K562 (cell line): Measurements from ENCODE around the gene SUMF1. TPM values are rescaled to one million over a fixed set of nuclear protein-coding genes. Genes with fewer than 3 reads are reported as not detected.

Experiments used
- ARHGAP35 ChIP-seq: fragments of 450-650 bp; IDR thresholded peaks from 2 replicates; pipeline ENCODE4 v1.6.1; 2018; ENCODE audit not compliant: partially characterized antibody
- CBX1 ChIP-seq: sonication (generic); IDR thresholded peaks from 2 replicates; pipeline ENCODE4 v1.6.1; 2016; ENCODE audit warnings: antibody characterized with exemption, low read depth, mild to moderate bottlenecking
- CREBBP ChIP-seq: IDR thresholded peaks from one replicate; pipeline ENCODE4 v1.6.1; 2012; ENCODE audit warnings: low read depth, mild to moderate bottlenecking, control low read depth, inconsistent platforms, low read length
- CXXC5 ChIP-seq: fragments of 250-450 bp; sonication (Bioruptor Pico); IDR thresholded peaks from 2 replicates; pipeline ENCODE4 v1.8.0; 2022; ENCODE audit warnings: inconsistent platforms, mild to moderate bottlenecking, moderate library complexity
- EP300 ChIP-seq: IDR thresholded peaks from 2 replicates; pipeline ENCODE4 v1.6.1; 2012; ENCODE audit warnings: low read length, improper control_type of control experiment
- ETV6 ChIP-seq, 3 experiments: fragments of 150-350 bp in 1 of 3; sonication (generic) in 1 of 3; formaldehyde crosslinking in 1 of 3; IDR thresholded peaks; 2 replicates each; pipeline versions ENCODE4 v1.6.1 to v1.8.0; 2014 to 2022; ENCODE audit warnings: borderline replicate concordance in 2 of 3, low read depth in 2 of 3, antibody characterized with exemption in 1 of 3, low read length in 1 of 3, mild to moderate bottlenecking in 1 of 3, missing genetic modification reagents in 1 of 3
- FOXM1 ChIP-seq, 2 experiments: fragments of 450-650 bp in 1 of 2; sonication (generic) in 1 of 2; formaldehyde crosslinking in 1 of 2; IDR thresholded peaks; 2 replicates each; pipeline versions ENCODE4 v1.6.1 to v1.9.0; 2017 to 2022; ENCODE audit warnings: low read depth in 2 of 2, mild to moderate bottlenecking in 2 of 2, missing genetic modification reagents in 1 of 2, moderate library complexity in 1 of 2
- HNRNPL ChIP-seq: fragments of 200-400 bp; formaldehyde crosslinking; IDR thresholded peaks from 2 replicates; pipeline ENCODE4 v1.6.1; 2017; ENCODE audit warnings: low read depth, mild to moderate bottlenecking, low read length
- KAT8 ChIP-seq: fragments of 450-650 bp; IDR thresholded peaks from 2 replicates; pipeline ENCODE4 v1.6.1; 2016; ENCODE audit warnings: low read depth, mild to moderate bottlenecking
- KDM1A ChIP-seq, 2 experiments: fragments of 450-650 bp; IDR thresholded peaks; 2 replicates each; pipeline ENCODE4 v1.6.1; 2016; ENCODE audit warnings: mild to moderate bottlenecking in 2 of 2
- KLF13 ChIP-seq: fragments of 450-650 bp; IDR thresholded peaks from 2 replicates; pipeline ENCODE4 v1.6.1; 2016; ENCODE audit warnings: missing genetic modification characterization, low read depth, mild to moderate bottlenecking, missing compliant biosample characterization, moderate library complexity, borderline replicate concordance
- LARP7 ChIP-seq: fragments of 450-650 bp; IDR thresholded peaks from 2 replicates; pipeline ENCODE4 v1.6.1; 2016
- LCOR ChIP-seq: sonication (generic); formaldehyde crosslinking; IDR thresholded peaks from 2 replicates; pipeline ENCODE4 v1.8.0; 2022; ENCODE audit warnings: mild to moderate bottlenecking, missing genetic modification reagents
- MAFG ChIP-seq: fragments of 450-650 bp; conservative IDR thresholded peaks from 2 replicates; pipeline ENCODE4 v1.6.1; 2016; ENCODE audit warnings: missing genetic modification characterization, missing compliant biosample characterization
- SAFB ChIP-seq: fragments of 200-400 bp; formaldehyde crosslinking; IDR thresholded peaks from 2 replicates; pipeline ENCODE4 v1.6.1; 2017; ENCODE audit warnings: low read depth, low read length, borderline replicate concordance
- SLC30A9 ChIP-seq: fragments of 250-450 bp; sonication (Bioruptor Pico); IDR thresholded peaks from 2 replicates; pipeline ENCODE4 v1.8.0; 2022; ENCODE audit warnings: mild to moderate bottlenecking, moderate library complexity
- SREBF1 ChIP-seq: fragments of 150-350 bp; IDR thresholded peaks from 2 replicates; pipeline ENCODE4 v1.6.1; 2014; ENCODE audit warnings: antibody characterized with exemption, low read depth, low read length, borderline replicate concordance
- SRSF9 ChIP-seq: fragments of 200-400 bp; formaldehyde crosslinking; IDR thresholded peaks from 2 replicates; pipeline ENCODE4 v1.6.1; 2017; ENCODE audit warnings: low read depth, low read length, borderline replicate concordance
- SUPT5H ChIP-seq: fragments of 450-650 bp; IDR thresholded peaks from 2 replicates; pipeline ENCODE4 v1.6.1; 2016
- TARDBP ChIP-seq: fragments of 450-650 bp; IDR thresholded peaks from 2 replicates; pipeline ENCODE4 v1.6.1; 2016
- TFAM ChIP-seq: fragments of 250-450 bp; sonication (Bioruptor Pico); conservative IDR thresholded peaks from 2 replicates; pipeline ENCODE4 v1.5.0; 2021; ENCODE audit warnings: mild to moderate bottlenecking, moderate library complexity
- YBX1 ChIP-seq: fragments of 450-650 bp; IDR thresholded peaks from 2 replicates; pipeline ENCODE4 v1.7.1; 2016; ENCODE audit warnings: mild to moderate bottlenecking
- ZNF384 ChIP-seq: IDR thresholded peaks from 2 replicates; pipeline ENCODE4 v1.6.1; 2012; ENCODE audit warnings: low read depth, low read length, improper control_type of control experiment
- polyA plus RNA-seq, 8 experiments: library from polyadenylated mRNA; depleted of rRNA in 4 of 8; stranded (reverse) in 5 of 8; unstranded in 3 of 8; fragments of >200 nt; fragmentation: Nextera tagmentation in 2 of 8; fragmentation: Illumina TruSeq in 1 of 8; extraction: Ambion mirVana in 2 of 8; extraction: Trizol in 1 of 8; gene quantifications; 2 replicates each; pipeline versions ENCODE4 v1.2.1 to v1.2.3, GENCODE V29; 2011 to 2014; ENCODE audit warnings: inconsistent platforms in 1 of 8, missing spikeins in 1 of 8
- total RNA-seq, 7 experiments: library from RNA; depleted of rRNA in 6 of 7; stranded (reverse); fragments of >200 nt in 6 of 7; fragmentation: Illumina TruSeq in 2 of 7; extraction: Trizol in 2 of 7; gene quantifications; 2 replicates each; pipeline versions ENCODE4 v1.2.1 to v1.2.3, GENCODE V29; 2011 to 2021; ENCODE audit warnings: low replicate concordance in 1 of 7
- TF ChIP-seq, protein P1 (sequence below), 2 experiments: fragments of 150-350 bp in 1 of 2; IDR thresholded peaks; 2 replicates each; pipeline ENCODE4 v1.6.1; 2012 to 2016; ENCODE audit warnings: low read depth in 2 of 2, low read length in 2 of 2, mild to moderate bottlenecking in 1 of 2, moderate library complexity in 1 of 2
- TF ChIP-seq, protein P2 (sequence below): fragments of 450-650 bp; formaldehyde crosslinking; IDR thresholded peaks from 2 replicates; pipeline ENCODE4 v1.4.0; 2022; ENCODE audit warnings: missing genetic modification characterization

Gene SUMF1
- total and polyA plus RNA-seq, 9 of the 15 experiments (the other 6 are each of a cell fraction or from before 2014, with no cell fraction given): 1.3 to 7.4 (median 4.2) TPM

DNA sequence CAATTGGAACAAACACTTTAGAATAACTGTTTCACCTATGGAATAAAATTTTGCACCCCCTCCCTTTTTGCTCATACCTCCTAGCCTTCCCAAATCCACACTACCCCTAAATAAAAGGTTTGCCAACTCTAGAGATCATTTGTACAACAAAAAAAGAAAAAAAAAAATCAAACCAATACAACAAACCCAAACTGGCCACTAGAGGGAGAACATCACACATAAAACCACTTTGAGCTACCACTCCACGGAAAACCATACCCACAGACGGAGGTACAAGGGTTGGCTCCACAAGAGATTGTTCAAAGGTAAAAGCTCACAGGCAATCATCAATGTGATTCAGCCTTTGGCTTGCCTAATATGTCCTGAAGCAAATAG, 116.3 kb downstream of the SUMF1 start (continued):
- TF ChIP-seq HNRNPL (no peak), KDM1A (IDR thresholded peaks at IDR 0.05) (no peak), MAFG (tag) (no peak), ZNF384 (peak; percentile 97), YBX1 (no peak), CXXC5 (CRISPR knock-in tag) (no peak), ETV6 (IDR thresholded peaks at IDR 0.05; ENCODE audit: borderline replicate concordance in 1 of 2, low read depth in 2 of 2, low read length in 1 of 2) (no peak), ETV6 (CRISPR knock-in tag; IDR thresholded peaks at IDR 0.05; ENCODE audit: borderline replicate concordance) (no peak), LARP7 (no peak), SRSF9 (no peak), KAT8 (no peak), TARDBP (no peak), EP300 (no peak), SUPT5H (no peak), SREBF1 (no peak), KLF13 (tag) (no peak), CREBBP (no peak), FOXM1 (IDR thresholded peaks at IDR 0.05; ENCODE audit: low read depth) (no peak), FOXM1 (CRISPR knock-in tag; IDR thresholded peaks at IDR 0.05; ENCODE audit: low read depth) (no peak), LCOR (no peak), SLC30A9 (CRISPR knock-in tag) (no peak), TFAM (no peak), SAFB (peak; percentile 57; the same call in 1 of the 2 replicates), ARHGAP35 (peak; percentile 28), CBX1 (no peak)
- TF ChIP-seq, protein P1, sequence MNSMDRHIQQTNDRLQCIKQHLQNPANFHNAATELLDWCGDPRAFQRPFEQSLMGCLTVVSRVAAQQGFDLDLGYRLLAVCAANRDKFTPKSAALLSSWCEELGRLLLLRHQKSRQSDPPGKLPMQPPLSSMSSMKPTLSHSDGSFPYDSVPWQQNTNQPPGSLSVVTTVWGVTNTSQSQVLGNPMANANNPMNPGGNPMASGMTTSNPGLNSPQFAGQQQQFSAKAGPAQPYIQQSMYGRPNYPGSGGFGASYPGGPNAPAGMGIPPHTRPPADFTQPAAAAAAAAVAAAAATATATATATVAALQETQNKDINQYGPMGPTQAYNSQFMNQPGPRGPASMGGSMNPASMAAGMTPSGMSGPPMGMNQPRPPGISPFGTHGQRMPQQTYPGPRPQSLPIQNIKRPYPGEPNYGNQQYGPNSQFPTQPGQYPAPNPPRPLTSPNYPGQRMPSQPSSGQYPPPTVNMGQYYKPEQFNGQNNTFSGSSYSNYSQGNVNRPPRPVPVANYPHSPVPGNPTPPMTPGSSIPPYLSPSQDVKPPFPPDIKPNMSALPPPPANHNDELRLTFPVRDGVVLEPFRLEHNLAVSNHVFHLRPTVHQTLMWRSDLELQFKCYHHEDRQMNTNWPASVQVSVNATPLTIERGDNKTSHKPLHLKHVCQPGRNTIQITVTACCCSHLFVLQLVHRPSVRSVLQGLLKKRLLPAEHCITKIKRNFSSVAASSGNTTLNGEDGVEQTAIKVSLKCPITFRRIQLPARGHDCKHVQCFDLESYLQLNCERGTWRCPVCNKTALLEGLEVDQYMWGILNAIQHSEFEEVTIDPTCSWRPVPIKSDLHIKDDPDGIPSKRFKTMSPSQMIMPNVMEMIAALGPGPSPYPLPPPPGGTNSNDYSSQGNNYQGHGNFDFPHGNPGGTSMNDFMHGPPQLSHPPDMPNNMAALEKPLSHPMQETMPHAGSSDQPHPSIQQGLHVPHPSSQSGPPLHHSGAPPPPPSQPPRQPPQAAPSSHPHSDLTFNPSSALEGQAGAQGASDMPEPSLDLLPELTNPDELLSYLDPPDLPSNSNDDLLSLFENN (IDR thresholded peaks at IDR 0.05; ENCODE audit: low read depth in 2 of 2, low read length in 2 of 2): no peak
- TF ChIP-seq, protein P2, sequence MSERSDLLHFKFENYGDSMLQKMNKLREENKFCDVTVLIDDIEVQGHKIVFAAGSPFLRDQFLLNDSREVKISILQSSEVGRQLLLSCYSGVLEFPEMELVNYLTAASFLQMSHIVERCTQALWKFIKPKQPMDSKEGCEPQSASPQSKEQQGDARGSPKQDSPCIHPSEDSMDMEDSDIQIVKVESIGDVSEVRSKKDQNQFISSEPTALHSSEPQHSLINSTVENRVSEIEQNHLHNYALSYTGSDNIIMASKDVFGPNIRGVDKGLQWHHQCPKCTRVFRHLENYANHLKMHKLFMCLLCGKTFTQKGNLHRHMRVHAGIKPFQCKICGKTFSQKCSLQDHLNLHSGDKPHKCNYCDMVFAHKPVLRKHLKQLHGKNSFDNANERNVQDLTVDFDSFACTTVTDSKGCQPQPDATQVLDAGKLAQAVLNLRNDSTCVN (CRISPR knock-in tag): no peak
